ENCODE results near the gene UBR4.

DNA sequence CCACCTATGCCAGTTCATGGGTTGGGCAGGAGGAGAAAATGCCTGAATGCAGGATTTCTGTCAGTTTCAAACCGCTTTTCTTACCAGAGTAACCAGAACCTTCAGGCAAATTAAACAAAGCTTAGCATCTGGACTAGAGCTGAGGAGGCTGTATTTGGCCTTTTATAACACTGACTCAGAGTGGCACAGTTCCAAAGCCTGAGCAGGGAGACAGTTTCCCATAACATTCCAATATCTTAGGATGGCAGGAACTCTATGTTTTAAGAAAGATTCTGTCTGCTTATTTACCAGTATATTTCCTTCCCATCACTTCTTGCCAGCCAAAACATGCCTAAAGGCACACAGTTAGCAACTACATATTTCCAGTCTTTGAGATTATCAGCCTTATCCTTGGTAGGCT, 46.8 kb downstream of the UBR4 start:
- TF ChIP-seq, protein P1, sequence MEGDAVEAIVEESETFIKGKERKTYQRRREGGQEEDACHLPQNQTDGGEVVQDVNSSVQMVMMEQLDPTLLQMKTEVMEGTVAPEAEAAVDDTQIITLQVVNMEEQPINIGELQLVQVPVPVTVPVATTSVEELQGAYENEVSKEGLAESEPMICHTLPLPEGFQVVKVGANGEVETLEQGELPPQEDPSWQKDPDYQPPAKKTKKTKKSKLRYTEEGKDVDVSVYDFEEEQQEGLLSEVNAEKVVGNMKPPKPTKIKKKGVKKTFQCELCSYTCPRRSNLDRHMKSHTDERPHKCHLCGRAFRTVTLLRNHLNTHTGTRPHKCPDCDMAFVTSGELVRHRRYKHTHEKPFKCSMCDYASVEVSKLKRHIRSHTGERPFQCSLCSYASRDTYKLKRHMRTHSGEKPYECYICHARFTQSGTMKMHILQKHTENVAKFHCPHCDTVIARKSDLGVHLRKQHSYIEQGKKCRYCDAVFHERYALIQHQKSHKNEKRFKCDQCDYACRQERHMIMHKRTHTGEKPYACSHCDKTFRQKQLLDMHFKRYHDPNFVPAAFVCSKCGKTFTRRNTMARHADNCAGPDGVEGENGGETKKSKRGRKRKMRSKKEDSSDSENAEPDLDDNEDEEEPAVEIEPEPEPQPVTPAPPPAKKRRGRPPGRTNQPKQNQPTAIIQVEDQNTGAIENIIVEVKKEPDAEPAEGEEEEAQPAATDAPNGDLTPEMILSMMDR (IDR thresholded peaks at IDR 0.05; ENCODE audit: poor library complexity, severe bottlenecking), result no peak
- no peak for TF ChIP-seq EZH2 (IDR thresholded peaks at IDR 0.05; ENCODE audit: borderline replicate concordance, insufficient read depth, low read length, poor library complexity, severe bottlenecking)
